Measurements from ENCODE around the gene DYRK4.

The DYRK4 gene

DNA sequence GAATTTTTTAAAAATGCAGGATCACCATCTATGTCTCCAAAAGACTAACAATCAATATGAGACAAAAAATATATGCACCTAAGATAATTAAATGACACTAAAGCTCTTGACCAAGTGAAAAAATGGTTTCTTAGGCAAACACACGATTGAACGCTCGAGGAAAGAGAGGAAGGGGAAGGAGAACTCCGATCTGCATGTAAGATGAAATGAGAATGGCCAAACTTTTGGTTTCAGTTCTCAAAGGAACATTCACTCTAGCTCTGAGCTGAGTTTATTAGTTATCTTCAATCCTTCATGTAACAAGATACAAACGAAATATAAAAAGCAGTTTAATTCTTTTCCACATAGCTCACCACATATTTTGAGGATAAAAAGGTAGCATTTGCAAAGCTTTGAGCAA is 2.8 kb downstream of the DYRK4 start:
- DNase-seq, result no peak

- no peak for DNase-seq
Measured at GRCh38 chr12:4566474-4566873, 4.5 kb downstream of the DYRK4 start.

DNA sequence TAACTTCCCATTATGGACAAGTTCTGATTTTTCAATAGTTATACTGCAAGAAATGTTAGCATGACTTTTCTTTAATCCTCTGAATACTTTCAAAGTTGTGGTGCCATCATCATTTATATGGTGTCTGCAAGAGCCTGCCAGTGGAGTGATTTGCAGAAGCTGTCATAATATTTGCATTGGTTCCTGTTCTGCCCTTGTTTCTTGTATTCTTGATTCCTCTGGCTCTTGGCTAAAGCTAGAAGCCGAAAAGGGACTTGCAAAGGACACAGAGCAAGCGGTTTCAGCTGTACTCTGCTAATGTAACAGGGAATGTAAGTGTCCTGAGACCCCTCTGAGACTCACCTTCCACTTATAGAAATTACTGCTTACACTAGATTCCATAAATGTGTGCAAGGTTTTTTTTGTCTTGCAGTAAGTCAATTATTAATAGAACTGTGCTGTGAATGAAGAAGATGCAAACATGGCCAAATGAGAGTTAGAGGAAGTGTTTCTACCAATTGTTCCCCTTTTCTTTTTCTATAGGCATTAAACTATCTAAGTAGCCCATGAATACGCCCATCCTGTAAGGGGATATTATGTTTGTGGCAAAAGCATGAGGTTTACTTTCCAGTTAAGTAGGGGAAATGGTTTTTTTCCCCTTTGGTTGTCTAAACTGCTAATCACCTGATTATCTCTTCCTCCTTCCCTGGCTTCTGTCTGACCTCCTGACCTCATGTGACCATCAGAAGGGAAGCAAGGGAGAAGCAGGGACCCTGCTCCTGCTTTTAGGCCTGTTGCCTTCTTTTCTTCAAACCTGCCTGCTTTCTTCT is 5.3 kb downstream of the DYRK4 start:
- no peak for DNase-seq

DNA sequence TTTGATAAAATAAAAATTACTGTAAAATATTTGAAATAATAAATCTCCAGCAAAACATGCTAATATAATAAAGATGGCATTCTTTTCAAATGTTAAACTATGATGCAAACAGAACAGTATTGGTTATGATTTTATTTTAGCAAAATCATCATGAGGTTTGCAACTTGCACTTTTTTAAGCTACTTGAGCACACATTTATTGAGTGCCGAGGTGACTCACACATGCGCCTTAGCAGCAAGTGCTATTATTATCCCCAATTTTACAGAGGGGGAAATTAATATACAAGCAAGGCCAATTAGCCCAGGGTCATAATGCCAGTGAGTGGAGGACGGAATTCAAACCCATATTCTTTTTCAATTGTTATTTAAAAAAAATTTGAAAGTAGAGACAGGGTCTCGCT is 7.3 kb downstream of the DYRK4 start:
- no peak for DNase-seq

- DNase-seq, result no peak
Measured at GRCh38 chr12:4572680-4573079, 10.7 kb downstream of the DYRK4 start.

DNA sequence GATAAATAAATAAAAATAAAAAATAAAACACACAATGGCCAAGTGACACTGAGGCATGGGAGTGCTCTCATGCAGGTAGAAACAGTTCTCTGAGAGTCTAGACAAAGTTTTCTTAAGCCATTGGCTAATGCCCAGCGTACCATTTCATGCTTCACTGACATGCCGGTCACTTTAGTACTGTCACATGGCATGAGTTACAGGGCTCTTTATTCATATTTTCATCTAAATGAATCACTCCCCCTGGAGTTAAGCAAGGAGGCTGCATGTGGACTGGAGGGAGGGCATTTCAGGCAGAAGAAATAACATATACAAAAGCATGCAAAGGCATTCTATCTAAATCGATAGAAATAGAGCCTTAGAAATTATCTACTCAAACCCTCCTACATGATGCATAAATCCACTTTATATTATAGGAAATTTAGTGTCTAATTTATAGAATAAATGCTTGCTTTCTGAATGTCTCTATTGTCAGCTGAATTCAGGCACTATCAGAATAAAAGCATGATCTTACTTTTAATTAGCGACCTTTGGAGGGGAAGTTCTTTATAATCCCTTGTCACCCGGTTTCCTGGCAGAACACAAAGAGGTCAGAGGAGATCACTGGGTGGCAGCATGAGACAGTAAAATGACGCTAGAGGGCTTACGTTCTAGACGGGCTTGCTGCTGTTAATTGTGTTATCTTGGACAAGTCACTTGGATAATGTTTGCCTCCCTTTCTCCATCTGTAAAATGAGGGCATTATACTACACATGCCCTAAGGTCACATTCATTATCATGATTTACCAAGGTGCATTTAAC is 17.5 kb downstream of the DYRK4 start:
- peak in 1 of 58 donors; percentile 7 for DNase-seq

DNA sequence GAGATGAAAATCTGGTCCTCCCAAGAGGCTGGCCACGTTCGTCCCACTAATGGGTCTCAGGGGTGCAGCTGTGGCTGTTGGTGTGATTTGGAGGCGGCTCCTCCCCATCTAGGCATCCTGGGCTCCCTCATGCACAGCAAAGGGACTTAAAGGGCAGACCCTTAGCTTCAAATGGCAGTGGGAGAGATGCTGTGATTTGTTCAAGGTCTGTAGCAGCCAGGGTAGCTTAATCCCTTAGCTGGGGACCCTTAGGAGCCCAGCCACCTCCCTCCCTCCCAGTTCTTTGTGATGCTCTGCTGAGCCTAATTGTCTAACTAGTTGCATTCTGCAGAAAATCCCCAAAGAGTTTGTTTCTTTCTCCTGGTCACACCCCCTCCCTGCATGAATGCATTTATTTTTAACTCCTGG is 18.3 kb downstream of the DYRK4 start:
- DNase-seq, result no peak

DNA sequence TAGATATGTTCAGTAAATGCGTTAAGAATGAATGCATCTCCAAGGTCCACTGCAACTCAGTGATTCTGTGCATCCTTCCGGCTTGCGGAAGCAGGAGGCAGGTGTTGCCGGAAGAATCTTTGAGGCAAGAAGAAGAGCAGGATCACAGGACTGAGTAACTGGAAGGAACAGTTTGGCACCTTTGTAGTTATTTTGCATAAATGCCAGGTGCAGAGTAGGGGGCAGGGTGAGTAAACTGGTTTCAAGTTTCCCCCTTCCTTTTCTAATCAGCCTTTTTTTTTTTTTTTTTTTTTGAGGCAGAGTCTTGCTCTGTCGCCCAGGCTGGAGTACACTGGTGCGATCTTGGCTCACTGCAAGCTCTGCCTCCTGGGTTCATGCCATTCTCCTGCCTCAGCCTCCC is 22.3 kb downstream of the DYRK4 start:
- DNase-seq, result no peak

- DNase-seq, result no peak
Measured at GRCh38 chr12:4584896-4585295, 22.9 kb downstream of the DYRK4 start.

DNA sequence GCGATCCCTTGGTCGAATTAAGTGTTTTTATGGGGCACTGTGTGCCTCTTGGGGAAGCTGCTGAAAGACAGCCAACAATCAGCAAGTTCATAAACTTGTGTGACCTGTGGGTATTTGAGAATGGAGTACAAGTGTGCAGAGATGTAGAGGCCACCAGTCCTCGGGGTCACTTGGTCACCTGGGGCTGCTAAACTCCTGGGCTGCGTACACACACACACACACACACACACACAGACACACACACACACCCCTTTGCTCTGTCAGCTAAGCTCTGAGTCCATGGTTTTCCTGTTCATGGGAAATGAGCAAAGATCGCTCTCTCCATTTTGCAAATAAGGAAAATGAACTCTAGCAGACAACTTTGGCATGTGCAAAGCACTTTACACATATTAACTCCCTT is 24.5 kb downstream of the DYRK4 start:
- DNase-seq, result no peak

DNA sequence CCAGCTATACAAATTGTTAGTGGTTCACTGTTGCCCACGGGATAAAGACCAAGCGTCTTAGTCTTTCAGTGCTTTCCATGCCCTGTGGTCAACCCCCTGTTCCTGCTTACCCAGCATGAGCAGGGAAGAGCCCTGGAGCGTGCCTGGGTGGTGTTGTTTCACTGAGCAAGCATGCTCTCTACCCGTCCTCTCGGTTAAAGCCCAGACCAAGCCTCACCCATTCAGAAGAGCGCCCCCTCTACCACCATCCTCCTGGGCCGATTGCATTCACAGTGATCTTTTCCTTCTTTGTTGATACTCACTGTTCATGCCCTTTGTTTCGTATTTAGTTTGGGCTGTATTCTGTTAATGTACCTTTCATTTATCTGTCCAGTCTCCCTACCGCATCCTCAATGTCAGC is 25.1 kb downstream of the DYRK4 start:
- DNase-seq, result no peak

GRCh38 chr12:4588916-4589315 is 26.9 kb downstream of the DYRK4 start:
- DNase-seq, result no peak

DNA sequence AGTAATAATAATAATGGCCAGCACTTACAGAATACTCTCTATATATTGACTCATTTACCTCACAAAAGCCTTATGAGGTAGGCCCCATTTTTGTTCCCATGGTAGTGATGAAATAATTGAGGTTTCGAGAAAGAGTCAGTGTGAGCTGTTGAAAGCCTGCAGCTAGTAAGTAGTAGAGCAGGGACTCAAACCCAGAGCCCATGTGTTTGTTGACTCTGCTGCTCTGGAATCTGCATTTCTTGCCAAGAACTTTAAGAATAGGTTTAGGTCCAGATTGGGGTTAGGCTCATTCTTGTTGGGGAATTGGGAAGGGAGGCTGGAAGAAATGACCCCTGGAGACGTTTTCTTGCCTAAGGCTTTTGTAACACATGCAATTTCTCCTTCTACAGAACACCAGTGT is 27.9 kb downstream of the DYRK4 start:
- DNase-seq, result no peak

- no peak for DNase-seq
Measured at GRCh38 chr12:4591180-4591687, 29.2 kb downstream of the DYRK4 start.

GRCh38 chr12:4595881-4596280 is 33.9 kb downstream of the DYRK4 start:
- DNase-seq, result no peak

- no peak for DNase-seq
Measured at GRCh38 chr12:4603421-4603820, 41.4 kb downstream of the DYRK4 start.

DNA sequence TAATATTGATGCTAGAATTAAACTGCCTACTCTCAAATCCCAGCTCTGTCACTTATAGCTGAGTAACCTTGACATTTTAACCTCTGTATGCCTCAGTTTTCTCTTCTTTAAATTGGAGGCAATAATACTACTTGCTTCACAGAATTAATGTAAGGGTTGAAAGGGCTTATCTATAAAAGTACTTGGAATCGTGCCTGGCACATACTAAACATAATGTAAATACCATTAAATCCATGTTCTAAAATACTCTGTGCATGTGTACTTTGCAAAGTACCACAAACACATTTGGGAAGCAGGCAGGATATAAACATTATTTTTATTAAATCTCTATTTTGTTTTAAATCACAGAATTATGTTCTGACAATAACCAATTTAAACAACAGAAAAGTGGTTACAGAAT is 41.9 kb downstream of the DYRK4 start:
- DNase-seq, result no peak

- peak; percentile 17 to 90 (median 72) for DNase-seq
Measured at GRCh38 chr12:4604684-4605193, 42.7 kb downstream of the DYRK4 start.

GRCh38 chr12:4607056-4607455 is 45.0 kb downstream of the DYRK4 start:
- no peak for DNase-seq

DNA sequence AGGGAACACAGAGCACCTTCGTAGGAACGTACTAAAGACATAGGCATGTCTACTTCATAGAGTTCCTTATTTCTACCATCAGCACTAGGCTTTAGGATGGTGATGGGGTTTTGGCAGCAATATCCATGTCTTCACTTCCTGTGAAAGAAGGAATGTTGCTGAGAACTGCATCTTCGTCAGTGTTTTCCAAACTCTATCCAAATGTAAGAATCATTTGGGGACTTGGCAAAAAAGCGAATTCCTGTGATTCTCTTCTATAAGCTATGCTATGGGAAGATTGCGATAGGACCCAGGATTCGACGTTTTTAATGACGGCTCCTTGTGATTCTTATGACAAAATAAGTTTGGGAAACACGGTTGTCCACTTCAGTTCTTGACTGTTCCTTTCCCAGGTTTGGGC is 47.1 kb downstream of the DYRK4 start:
- no peak for DNase-seq

- no peak for DNase-seq
Measured at GRCh38 chr12:4610481-4610880, 48.5 kb downstream of the DYRK4 start.

DNA sequence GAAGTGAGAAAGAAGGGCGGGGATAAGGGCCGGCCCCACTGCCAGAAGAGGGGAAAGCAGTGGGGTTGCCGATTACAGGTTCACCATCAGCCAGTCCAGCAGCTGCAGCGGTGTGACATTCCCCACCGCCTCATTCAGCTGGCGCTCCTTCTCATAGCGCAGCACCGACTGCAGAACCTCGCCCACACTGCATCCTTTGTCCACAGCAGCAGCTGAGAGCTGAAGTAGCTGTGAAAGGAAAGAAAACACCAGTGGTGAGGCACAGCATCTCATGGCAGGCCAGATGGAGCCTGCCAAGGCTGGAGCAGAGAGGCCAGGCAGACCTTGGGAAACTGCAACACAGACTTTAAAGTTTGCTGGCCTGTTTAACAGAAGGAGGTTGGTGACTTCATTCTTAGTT is 53.7 kb downstream of the DYRK4 start:
- DNase-seq, result peak in 34 of 58 donors; percentile 2 to 66 (median 20)
